ENCODE results near the gene FBXW11. TPM values are rescaled to one million over a fixed set of nuclear protein-coding genes. Genes with fewer than 3 reads are reported as not detected.

The FBXW11 gene
- total RNA-seq, 1 donor from 2014 or later: 64.7 TPM

DNA sequence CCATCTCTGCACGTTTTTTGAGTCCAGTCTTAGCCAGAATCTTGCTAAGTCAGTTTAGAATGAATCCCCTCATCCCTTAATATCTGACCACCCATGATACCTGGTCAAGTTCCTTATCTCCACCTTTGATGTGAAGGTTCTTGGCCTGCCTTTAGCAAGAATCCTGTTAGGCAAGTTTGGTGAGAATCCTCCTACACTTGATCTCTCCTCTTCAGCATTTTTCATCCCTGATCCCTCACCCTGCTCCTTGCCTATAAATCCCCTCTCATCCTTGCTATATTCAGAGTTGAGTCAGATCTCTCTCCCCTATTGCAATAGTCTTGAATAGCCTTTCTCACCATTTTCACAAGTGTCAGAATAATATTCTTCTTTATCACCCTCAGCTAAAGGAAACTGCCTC lies 189.8 kb downstream of the FBXW11 start:
- Histone ChIP-seq H3K36me3 (ENCODE audit: insufficient read depth, low read length) (no peaks in the 10 kb centered on the region), H3K27me3 (ENCODE audit: insufficient read depth, low read length) (peaks cover 16% of the 10 kb centered on the region), H3K79me2 (ENCODE audit: insufficient read depth, low read length) (no peaks in the 10 kb centered on the region), H3K4me1 (ENCODE audit: insufficient read depth, low read length) (no peaks in the 10 kb centered on the region), H3K9ac (ENCODE audit: low read length) (no peak overlapping the region), H3K4me3 (ENCODE audit: insufficient read depth, low read depth, low read length) (no peak overlapping the region), H3K27ac (ENCODE audit: low read depth, low read length) (no peak overlapping the region), H3K9me3 (ENCODE audit: insufficient read depth, low read depth, low read length) (peaks cover 2% of the 10 kb centered on the region), H2AFZ (ENCODE audit: low read depth, low read length) (no peak overlapping the region), H4K20me1 (ENCODE audit: insufficient read depth, low read length) (no peaks in the 10 kb centered on the region), H3K4me2 (ENCODE audit: low read length) (no peak overlapping the region)
- Mint-ChIP-seq H3K36me3 (ENCODE audit: low read depth, unreplicated experiment) (peaks cover 6% of the 10 kb centered on the region), H3K4me1 (ENCODE audit: low read depth, unreplicated experiment) (no peaks in the 10 kb centered on the region), H3K4me3 (ENCODE audit: unreplicated experiment) (no peak overlapping the region), H3K9me3 (ENCODE audit: unreplicated experiment) (peaks cover 11% of the 10 kb centered on the region), H3K27ac (ENCODE audit: unreplicated experiment) (no peak overlapping the region), H3K27me3 (ENCODE audit: low read depth, unreplicated experiment) (peaks cover 65% of the 10 kb centered on the region)
- FAIRE-seq (no peak), DNase-seq (ENCODE audit: low read depth) (no peak)
- TF ChIP-seq, protein P1, sequence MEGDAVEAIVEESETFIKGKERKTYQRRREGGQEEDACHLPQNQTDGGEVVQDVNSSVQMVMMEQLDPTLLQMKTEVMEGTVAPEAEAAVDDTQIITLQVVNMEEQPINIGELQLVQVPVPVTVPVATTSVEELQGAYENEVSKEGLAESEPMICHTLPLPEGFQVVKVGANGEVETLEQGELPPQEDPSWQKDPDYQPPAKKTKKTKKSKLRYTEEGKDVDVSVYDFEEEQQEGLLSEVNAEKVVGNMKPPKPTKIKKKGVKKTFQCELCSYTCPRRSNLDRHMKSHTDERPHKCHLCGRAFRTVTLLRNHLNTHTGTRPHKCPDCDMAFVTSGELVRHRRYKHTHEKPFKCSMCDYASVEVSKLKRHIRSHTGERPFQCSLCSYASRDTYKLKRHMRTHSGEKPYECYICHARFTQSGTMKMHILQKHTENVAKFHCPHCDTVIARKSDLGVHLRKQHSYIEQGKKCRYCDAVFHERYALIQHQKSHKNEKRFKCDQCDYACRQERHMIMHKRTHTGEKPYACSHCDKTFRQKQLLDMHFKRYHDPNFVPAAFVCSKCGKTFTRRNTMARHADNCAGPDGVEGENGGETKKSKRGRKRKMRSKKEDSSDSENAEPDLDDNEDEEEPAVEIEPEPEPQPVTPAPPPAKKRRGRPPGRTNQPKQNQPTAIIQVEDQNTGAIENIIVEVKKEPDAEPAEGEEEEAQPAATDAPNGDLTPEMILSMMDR (IDR thresholded peaks at IDR 0.05; ENCODE audit: insufficient read depth, low read depth, low read length): no peak
- no peak for TF ChIP-seq EZH2 (IDR thresholded peaks at IDR 0.05; ENCODE audit: insufficient read depth, low read length)

DNA sequence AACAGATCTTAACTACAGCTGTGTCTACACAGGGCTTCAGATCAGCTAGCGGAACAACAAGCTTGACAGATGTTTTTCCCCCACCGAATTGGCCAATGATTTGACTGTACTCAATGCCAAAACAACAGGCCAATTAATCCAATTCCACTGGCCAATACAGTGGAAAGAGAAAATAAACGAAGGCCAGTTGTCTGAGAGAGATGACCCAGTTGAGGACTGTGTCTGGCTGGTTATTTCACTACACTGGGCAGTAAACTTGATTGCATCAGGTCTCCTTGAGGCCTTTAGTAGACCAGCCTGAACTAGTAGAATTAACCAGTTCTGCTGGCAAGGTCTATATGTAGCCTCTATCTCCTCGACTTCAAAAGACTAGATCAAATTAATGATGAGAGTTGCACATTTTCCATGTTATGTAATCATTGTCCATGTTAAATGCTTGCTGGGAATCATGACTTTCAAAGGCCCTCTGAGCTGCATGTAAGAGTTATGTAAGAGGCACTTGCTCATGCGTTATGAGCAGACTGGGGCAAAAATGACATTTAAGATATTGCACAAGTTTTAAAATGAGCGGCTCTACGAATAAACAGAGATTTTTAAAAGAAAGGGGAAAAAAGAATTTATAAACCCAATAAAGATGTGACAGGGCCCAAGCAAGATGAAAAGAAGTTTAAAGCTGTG lies 192.5 kb downstream of the FBXW11 start:
- Histone ChIP-seq H3K4me3 (ENCODE audit: insufficient read depth, low read depth, low read length) (no peak overlapping the region), H3K27me3 (ENCODE audit: insufficient read depth, low read length) (peaks cover 11% of the 10 kb centered on the region), H3K4me2 (ENCODE audit: low read length) (no peak overlapping the region), H3K9me3 (ENCODE audit: insufficient read depth, low read depth, low read length) (peaks cover 2% of the 10 kb centered on the region), H3K79me2 (ENCODE audit: insufficient read depth, low read length) (no peaks in the 10 kb centered on the region), H3K27ac (ENCODE audit: low read depth, low read length) (no peak overlapping the region), H3K9ac (ENCODE audit: low read length) (no peak overlapping the region), H3K4me1 (ENCODE audit: insufficient read depth, low read length) (no peaks in the 10 kb centered on the region), H2AFZ (ENCODE audit: low read depth, low read length) (no peak overlapping the region), H3K36me3 (ENCODE audit: insufficient read depth, low read length) (no peaks in the 10 kb centered on the region), H4K20me1 (ENCODE audit: insufficient read depth, low read length) (no peaks in the 10 kb centered on the region)
- FAIRE-seq: no peak
- no peak for DNase-seq (ENCODE audit: low read depth)
- peaks cover 18% of the 10 kb centered on the region for H3K9me3 Mint-ChIP-seq (ENCODE audit: unreplicated experiment)
- H3K4me3 Mint-ChIP-seq (ENCODE audit: unreplicated experiment): no peak overlapping the region
- no peaks in the 10 kb centered on the region for H3K4me1 Mint-ChIP-seq (ENCODE audit: low read depth, unreplicated experiment)
- peaks cover 54% of the 10 kb centered on the region for H3K27me3 Mint-ChIP-seq (ENCODE audit: low read depth, unreplicated experiment)
- H3K27ac Mint-ChIP-seq (ENCODE audit: unreplicated experiment): no peak overlapping the region
- H3K36me3 Mint-ChIP-seq (ENCODE audit: low read depth, unreplicated experiment): peaks cover 9% of the 10 kb centered on the region
- no peak for TF ChIP-seq EZH2 (IDR thresholded peaks at IDR 0.05; ENCODE audit: insufficient read depth, low read length)
- TF ChIP-seq, protein P1 (IDR thresholded peaks at IDR 0.05; ENCODE audit: insufficient read depth, low read depth, low read length): no peak

DNA sequence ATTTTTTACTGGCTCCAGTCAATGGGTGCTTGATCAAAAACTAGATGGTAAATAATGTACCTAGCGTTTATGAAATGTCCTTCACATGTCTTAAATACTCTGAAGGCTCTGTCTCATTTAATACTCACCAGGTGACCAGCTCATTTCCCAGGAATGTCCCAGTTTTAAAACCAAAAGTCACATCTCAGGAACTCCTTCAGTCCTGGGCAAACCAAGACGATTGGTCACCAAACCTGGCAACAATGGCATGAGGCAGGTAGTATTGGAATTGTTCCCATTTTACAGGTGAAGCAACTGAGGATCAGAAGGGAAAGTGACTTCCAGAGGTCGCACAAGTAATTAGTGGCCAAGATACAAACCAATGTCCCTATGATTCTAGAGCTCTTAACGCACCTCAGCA lies 193.2 kb downstream of the FBXW11 start:
- H3K9me3 ChIP-seq (ENCODE audit: insufficient read depth, low read depth, low read length): peaks cover 2% of the 10 kb centered on the region

More for the DNA sequence above, 193.2 kb downstream of the FBXW11 start:
- H3K4me3 Mint-ChIP-seq (ENCODE audit: unreplicated experiment): no peak overlapping the region
- Histone ChIP-seq H3K4me2 (ENCODE audit: low read length) (no peak overlapping the region), H3K4me3 (ENCODE audit: insufficient read depth, low read depth, low read length) (no peak overlapping the region), H2AFZ (ENCODE audit: low read depth, low read length) (no peak overlapping the region), H3K27me3 (ENCODE audit: insufficient read depth, low read length) (peaks cover 9% of the 10 kb centered on the region), H3K9ac (ENCODE audit: low read length) (no peak overlapping the region), H3K4me1 (ENCODE audit: insufficient read depth, low read length) (no peaks in the 10 kb centered on the region), H4K20me1 (ENCODE audit: insufficient read depth, low read length) (no peaks in the 10 kb centered on the region), H3K36me3 (ENCODE audit: insufficient read depth, low read length) (no peaks in the 10 kb centered on the region), H3K79me2 (ENCODE audit: insufficient read depth, low read length) (no peaks in the 10 kb centered on the region), H3K27ac (ENCODE audit: low read depth, low read length) (no peak overlapping the region)
- no peak for FAIRE-seq
- no peak overlapping the region for H3K27ac Mint-ChIP-seq (ENCODE audit: unreplicated experiment)
- peaks cover 18% of the 10 kb centered on the region for H3K9me3 Mint-ChIP-seq (ENCODE audit: unreplicated experiment)
- no peaks in the 10 kb centered on the region for H3K4me1 Mint-ChIP-seq (ENCODE audit: low read depth, unreplicated experiment)
- DNase-seq (ENCODE audit: low read depth): no peak
- TF ChIP-seq EZH2 (IDR thresholded peaks at IDR 0.05; ENCODE audit: insufficient read depth, low read length): no peak
- TF ChIP-seq, protein P1 (IDR thresholded peaks at IDR 0.05; ENCODE audit: insufficient read depth, low read depth, low read length): no peak
- peaks cover 47% of the 10 kb centered on the region for H3K27me3 Mint-ChIP-seq (ENCODE audit: low read depth, unreplicated experiment)
- peaks cover 9% of the 10 kb centered on the region for H3K36me3 Mint-ChIP-seq (ENCODE audit: low read depth, unreplicated experiment)

All from astrocyte (in vitro differentiated cells and primary cell).